Left lung (tissue), 10 donors: ENCODE results near the gene MALL. TPM values are rescaled to one million over a fixed set of nuclear protein-coding genes. Genes with fewer than 3 reads are reported as not detected.
"Not testable (repeated sequence)": the region's sequence is repeated elsewhere in the genome, so short reads cannot be mapped to it uniquely, and the experiment has no call there.

ENCODE experiments used
- ATAC-seq: fragments of 200-7000 bp; cut with Tn5 transposase; one replicate; pipeline ENCODE4 v1.9.1; 2020; ENCODE audit warnings: moderate library complexity
- DNase-seq, 4 donors: peaks; one replicate each; pipeline ENCODE4 v3.0.0-alpha.2; 2013 to 2020
- H3K27ac ChIP-seq, 2 donors: fragments of 200-600 bp; sonication (generic) in 1 of 2; one replicate each; pipeline versions ENCODE4 v1.5.0 to v1.8.0; 2020 to 2021
- H3K27me3 ChIP-seq, 2 donors: fragments of 200-600 bp; sonication (generic) in 1 of 2; one replicate each; pipeline versions ENCODE4 v1.5.0 to v1.8.0; 2020 to 2021
- H3K36me3 ChIP-seq, 2 donors: fragments of 200-600 bp; sonication (generic) in 1 of 2; one replicate each; pipeline versions ENCODE4 v1.5.0 to v1.8.0; 2020 to 2021
- H3K4me1 ChIP-seq, 2 donors: fragments of 200-600 bp; one replicate each; pipeline ENCODE4 v1.8.0; 2021
- H3K4me3 ChIP-seq, 2 donors: fragments of 200-600 bp; sonication (generic) in 1 of 2; one replicate each; pipeline versions ENCODE4 v1.5.0 to v1.8.0; 2020 to 2021; ENCODE audit warnings: mild to moderate bottlenecking in 1 of 2
- H3K9me3 ChIP-seq, 2 donors: fragments of 200-600 bp; sonication (generic) in 1 of 2; one replicate each; pipeline versions ENCODE4 v1.5.0 to v1.8.0; 2020 to 2021
- intact Hi-C, 2 donors: fragments of 100-400 bp; cut with DNase I; formaldehyde crosslinking; loops; one replicate each; pipeline versions ENCODE4 v1.11.2 to v1.14.2; 2022
- polyA plus RNA-seq, 6 donors: library from polyadenylated mRNA; unstranded; fragments of 120-200 nt; gene quantifications; one replicate each; pipeline ENCODE4 v1.2.1, GENCODE V29; 2013; ENCODE audit not compliant: insufficient read length in 6 of 6
- total RNA-seq, 2 donors: library from RNA; stranded (reverse); fragmentation: NEBNext Ultra II Directional; extraction: Animal tissue kit (Norgen Biotek cat#: 25700); gene quantifications; one replicate each; pipeline ENCODE4 v1.2.1, GENCODE V29; 2021
- donor health status: DM: no; HTN: yes; CAD: no.
- donor health status: DM: no; HTN: no; CAD: no.

MALL gene
- total and polyA plus RNA-seq, 8 donors: 29.3 to 288 (median 48.4) TPM

GRCh38 chr2:110054521-110055407 lies 60.9 kb downstream of the MALL start:
- DNase-seq (peak; percentile 41 to 68 (median 56)), ATAC-seq (peak; percentile 84)
- H3K4me3 ChIP-seq, H3K36me3 ChIP-seq, H3K9me3 ChIP-seq, intact Hi-C loops, H3K27me3 ChIP-seq, H3K27ac ChIP-seq, H3K4me1 ChIP-seq: not testable (repeated sequence)

GRCh38 chr2:110053688-110054087 lies 61.9 kb downstream of the MALL start:
- ATAC-seq, H3K27ac ChIP-seq, H3K4me1 ChIP-seq, H3K9me3 ChIP-seq, H3K27me3 ChIP-seq, intact Hi-C loops, DNase-seq, H3K4me3 ChIP-seq, H3K36me3 ChIP-seq: not testable (repeated sequence)

GRCh38 chr2:110052166-110052565 lies 63.5 kb downstream of the MALL start:
- DNase-seq, ATAC-seq, H3K4me1 ChIP-seq, H3K27me3 ChIP-seq, H3K27ac ChIP-seq, intact Hi-C loops, H3K36me3 ChIP-seq, H3K4me3 ChIP-seq, H3K9me3 ChIP-seq: not testable (repeated sequence)

- DNase-seq, H3K4me1 ChIP-seq, H3K9me3 ChIP-seq, H3K27ac ChIP-seq, intact Hi-C loops, ATAC-seq, H3K36me3 ChIP-seq, H3K27me3 ChIP-seq, H3K4me3 ChIP-seq: not testable (repeated sequence)
These were observed 65.4 kb downstream of the MALL start for GRCh38 chr2:110050222-110050621.

GRCh38 chr2:110049769-110050168 lies 65.9 kb downstream of the MALL start:
- ATAC-seq, DNase-seq, H3K9me3 ChIP-seq, H3K36me3 ChIP-seq, H3K4me3 ChIP-seq, intact Hi-C loops, H3K4me1 ChIP-seq, H3K27ac ChIP-seq, H3K27me3 ChIP-seq: not testable (repeated sequence)

- H3K27me3 ChIP-seq, H3K27ac ChIP-seq, H3K36me3 ChIP-seq, H3K9me3 ChIP-seq, H3K4me3 ChIP-seq, intact Hi-C loops, H3K4me1 ChIP-seq, ATAC-seq: not testable (repeated sequence)
- peak in 2 of 4 donors; percentile 23 to 44 for DNase-seq
These were observed 67.1 kb downstream of the MALL start for GRCh38 chr2:110048255-110049197.

GRCh38 chr2:110047225-110047624 lies 68.4 kb downstream of the MALL start:
- H3K27me3 ChIP-seq, DNase-seq, H3K4me1 ChIP-seq, H3K4me3 ChIP-seq, H3K36me3 ChIP-seq, H3K27ac ChIP-seq, H3K9me3 ChIP-seq, ATAC-seq, intact Hi-C loops: not testable (repeated sequence)

- H3K27me3 ChIP-seq, H3K9me3 ChIP-seq, intact Hi-C loops, H3K27ac ChIP-seq, H3K4me3 ChIP-seq, H3K36me3 ChIP-seq, H3K4me1 ChIP-seq, ATAC-seq, DNase-seq: not testable (repeated sequence)
These were observed 73.5 kb downstream of the MALL start for GRCh38 chr2:110041941-110042660.

- H3K36me3 ChIP-seq, H3K4me3 ChIP-seq, H3K4me1 ChIP-seq, intact Hi-C loops, ATAC-seq, H3K27me3 ChIP-seq, H3K9me3 ChIP-seq, H3K27ac ChIP-seq: not testable (repeated sequence)
- peak in 1 of 4 donors; percentile 2 for DNase-seq
These were observed 78.3 kb downstream of the MALL start for GRCh38 chr2:110037336-110037735.

GRCh38 chr2:110035384-110035783 lies 80.2 kb downstream of the MALL start:
- H3K4me3 ChIP-seq, ATAC-seq, H3K4me1 ChIP-seq, H3K27ac ChIP-seq, H3K36me3 ChIP-seq, H3K27me3 ChIP-seq, intact Hi-C loops, H3K9me3 ChIP-seq, DNase-seq: not testable (repeated sequence)

GRCh38 chr2:110034935-110035334 lies 80.7 kb downstream of the MALL start:
- intact Hi-C loops: not testable (repeated sequence)

More at GRCh38 chr2:110034935-110035334, 80.7 kb downstream of the MALL start:
- ATAC-seq, H3K27me3 ChIP-seq, H3K36me3 ChIP-seq, H3K4me1 ChIP-seq, H3K9me3 ChIP-seq, H3K27ac ChIP-seq, H3K4me3 ChIP-seq: not testable (repeated sequence)
- peak in 2 of 4 donors; percentile 28 to 62 for DNase-seq
